GM23338 (cell line): ENCODE data around the gene BRD2.
"Not testable (repeated sequence)": the region's sequence is repeated elsewhere in the genome, so short reads cannot be mapped to it uniquely, and the experiment has no call there.

ENCODE experiments used
- CTCF ChIP-seq, 2 experiments: fragments of 200-600 bp in 1 of 2; sonication (generic) in 1 of 2; conservative IDR thresholded peaks; 2 replicates each; pipeline versions ENCODE4 v1.5.1 to v1.6.1; 2016 to 2017; ENCODE audit warnings: antibody characterized with exemption in 2 of 2, low read depth in 2 of 2, mild to moderate bottlenecking in 2 of 2, moderate library complexity in 1 of 2
- EZH2 ChIP-seq: fragments of 200-600 bp; sonication (generic); IDR thresholded peaks from one replicate; pipeline ENCODE4 v1.8.0; 2017; ENCODE audit warnings: antibody characterized with exemption, mild to moderate bottlenecking, low read depth; ENCODE audit not compliant: unreplicated experiment
- EZH2phosphoT487 ChIP-seq: fragments of 200-600 bp; sonication (generic); IDR thresholded peaks from one replicate; pipeline ENCODE4 v1.8.1; 2018; ENCODE audit warnings: antibody characterized with exemption; ENCODE audit not compliant: unreplicated experiment
- JUNB ChIP-seq: IDR thresholded peaks from one replicate; pipeline ENCODE4 v1.6.1; 2016; ENCODE audit warnings: antibody characterized with exemption; ENCODE audit not compliant: unreplicated experiment
- REST ChIP-seq: IDR thresholded peaks from one replicate; pipeline ENCODE4 v1.6.1; 2018; ENCODE audit warnings: antibody characterized with exemption; ENCODE audit not compliant: unreplicated experiment

DNA sequence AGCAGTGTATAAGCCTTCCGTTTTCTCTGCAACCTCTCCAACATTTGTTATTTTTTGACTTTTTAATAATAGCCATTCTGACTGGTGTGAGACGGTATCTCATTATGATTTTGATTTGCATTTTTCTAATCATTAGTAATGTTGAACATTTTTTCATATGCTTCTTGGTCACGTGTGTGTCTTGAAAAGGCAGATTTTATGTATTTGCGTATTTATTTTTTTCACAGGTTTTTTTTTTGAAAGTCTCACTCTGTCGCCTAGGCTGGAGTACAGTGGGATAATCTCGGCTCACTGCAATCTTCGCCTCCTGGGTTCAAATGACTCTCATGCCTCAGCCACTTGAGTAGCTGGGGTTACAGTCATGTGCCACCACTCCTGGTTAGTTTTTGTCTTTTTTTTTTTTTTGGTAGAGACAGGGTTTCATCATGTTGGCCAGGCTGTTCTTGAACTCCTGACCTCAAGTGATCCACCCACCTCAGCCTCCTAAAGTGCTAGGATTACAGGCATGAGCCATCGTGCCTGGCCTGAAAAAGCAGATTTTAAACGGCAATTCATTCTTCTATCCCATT, 25.8 kb upstream of the BRD2 start:
- not testable (repeated sequence) for TF ChIP-seq CTCF (conservative IDR thresholded peaks at IDR 0.05; ENCODE audit: low read depth in 2 of 2); REST; EZH2; EZH2phosphoT487; JUNB
